ENCODE measurements around the gene CRCP. TPM values are rescaled to one million over a fixed set of nuclear protein-coding genes. Genes with fewer than 3 reads are reported as not detected.

Gene CRCP
- total RNA-seq, 1 experiment from 2014 or later, result 32.4 TPM

GRCh38 chr7:66088861-66089838 is 25.5 kb upstream of the CRCP start:
- Histone ChIP-seq H2AFZ (no peak overlapping the region), H3K27me3 (ENCODE audit: insufficient read depth, low read depth) (no peaks in the 10 kb centered on the region), H3K4me3 (no peak overlapping the region), H3F3A (ENCODE audit: insufficient read depth, low read depth) (no peaks in the 10 kb centered on the region), H3K9me3 (ENCODE audit: insufficient read depth, low read depth) (no peaks in the 10 kb centered on the region), H3K9me2 (ENCODE audit: insufficient read depth) (no peaks in the 10 kb centered on the region), H3K4me1 (replicated peaks; ENCODE audit: insufficient read depth) (no peaks in the 10 kb centered on the region), H4K20me1 (ENCODE audit: insufficient read depth) (no peaks in the 10 kb centered on the region), H3K27ac (no peak overlapping the region), H3K4me2 (no peak overlapping the region), H3K79me2 (ENCODE audit: low read depth) (no peaks in the 10 kb centered on the region), H3K36me3 (ENCODE audit: low read depth) (no peaks in the 10 kb centered on the region)
- CTCF ChIA-PET, result no interaction called here
- DNase-seq, result no peak
- no peak for TF ChIP-seq EZH2 (IDR thresholded peaks at IDR 0.05; ENCODE audit: low read depth)
- TF ChIP-seq CTCF (conservative IDR thresholded peaks at IDR 0.05), result no peak
- BruUV-seq (replicated peaks), result no TSS peak
- POLR2A ChIA-PET (ENCODE audit: unreplicated experiment), result interaction anchor here (0.6 to 0.7 kb wide), 2 partner anchors 46 to 266 kb away, joined by 4 to 23 read pairs; no protein-coding TSS in a partner anchor
- intact Hi-C loops (cut with micrococcal nuclease; ENCODE audit: unreplicated experiment), result no loop called here

GRCh38 chr7:66092654-66093053 is 22.0 kb upstream of the CRCP start:
- no peak for DNase-seq
- no peaks in the 10 kb centered on the region for H4K20me1 ChIP-seq (ENCODE audit: insufficient read depth)
- TF ChIP-seq CTCF (conservative IDR thresholded peaks at IDR 0.05) (no peak), EZH2 (IDR thresholded peaks at IDR 0.05; ENCODE audit: low read depth) (no peak)
- no peaks in the 10 kb centered on the region for H3K9me3 ChIP-seq (ENCODE audit: insufficient read depth, low read depth)
- no peak overlapping the region for H3K27ac ChIP-seq
- no peaks in the 10 kb centered on the region for H3K36me3 ChIP-seq (ENCODE audit: low read depth)
- ChIA-PET CTCF (no interaction called here), POLR2A (ENCODE audit: unreplicated experiment) (no interaction called here)
- intact Hi-C loops (cut with micrococcal nuclease; ENCODE audit: unreplicated experiment), result no loop called here
- no peaks in the 10 kb centered on the region for H3K79me2 ChIP-seq (ENCODE audit: low read depth)
- H3K4me1 ChIP-seq (replicated peaks; ENCODE audit: insufficient read depth), result no peaks in the 10 kb centered on the region
- peaks cover 5% of the 10 kb centered on the region; the same call in 1 of the 2 replicates for H3F3A ChIP-seq (ENCODE audit: insufficient read depth, low read depth)
- no peak overlapping the region for H3K4me3 ChIP-seq
- BruUV-seq (replicated peaks), result no TSS peak
- no peak overlapping the region for H2AFZ ChIP-seq
- H3K27me3 ChIP-seq (ENCODE audit: insufficient read depth, low read depth), result no peaks in the 10 kb centered on the region
- no peak overlapping the region for H3K4me2 ChIP-seq
- no peaks in the 10 kb centered on the region for H3K9me2 ChIP-seq (ENCODE audit: insufficient read depth)

- H3F3A ChIP-seq (ENCODE audit: insufficient read depth, low read depth), result peaks cover 11% of the 10 kb centered on the region; the same call in 1 of the 2 replicates
- no peak overlapping the region for H3K4me2 ChIP-seq
- no peak overlapping the region for H3K27ac ChIP-seq
- H3K36me3 ChIP-seq (ENCODE audit: low read depth), result no peaks in the 10 kb centered on the region
- H3K79me2 ChIP-seq (ENCODE audit: low read depth), result no peaks in the 10 kb centered on the region
- H3K27me3 ChIP-seq (ENCODE audit: insufficient read depth, low read depth), result no peaks in the 10 kb centered on the region
- H2AFZ ChIP-seq, result no peak overlapping the region
- no peak overlapping the region for H3K4me3 ChIP-seq
- TF ChIP-seq EZH2 (IDR thresholded peaks at IDR 0.05; ENCODE audit: low read depth) (no peak), CTCF (conservative IDR thresholded peaks at IDR 0.05) (no peak)
- H3K9me3 ChIP-seq (ENCODE audit: insufficient read depth, low read depth), result no peaks in the 10 kb centered on the region
- CTCF ChIA-PET, result no interaction called here
- H4K20me1 ChIP-seq (ENCODE audit: insufficient read depth), result no peaks in the 10 kb centered on the region
- no peaks in the 10 kb centered on the region for H3K9me2 ChIP-seq (ENCODE audit: insufficient read depth)
- POLR2A ChIA-PET (ENCODE audit: unreplicated experiment), result no interaction called here
- intact Hi-C loops (cut with micrococcal nuclease; ENCODE audit: unreplicated experiment), result no loop called here
- no TSS peak for BruUV-seq (replicated peaks)
- H3K4me1 ChIP-seq (replicated peaks; ENCODE audit: insufficient read depth), result peaks cover 3% of the 10 kb centered on the region; the same call in 1 of the 2 replicates
- no peak for DNase-seq
These were observed 19.6 kb upstream of the CRCP start for GRCh38 chr7:66095010-66095409.

Data from PC-9 (cell line).